Measurements from ENCODE around the gene TBXAS1. TPM values are rescaled to one million over a fixed set of nuclear protein-coding genes. Genes with fewer than 3 reads are reported as not detected.
A peak's percentile ranks its signal among the peaks of the same experiment; 100 is the strongest.

TBXAS1 gene
- total RNA-seq, 2 donors from 2014 or later, result 19.3 to 44.1 TPM

DNA sequence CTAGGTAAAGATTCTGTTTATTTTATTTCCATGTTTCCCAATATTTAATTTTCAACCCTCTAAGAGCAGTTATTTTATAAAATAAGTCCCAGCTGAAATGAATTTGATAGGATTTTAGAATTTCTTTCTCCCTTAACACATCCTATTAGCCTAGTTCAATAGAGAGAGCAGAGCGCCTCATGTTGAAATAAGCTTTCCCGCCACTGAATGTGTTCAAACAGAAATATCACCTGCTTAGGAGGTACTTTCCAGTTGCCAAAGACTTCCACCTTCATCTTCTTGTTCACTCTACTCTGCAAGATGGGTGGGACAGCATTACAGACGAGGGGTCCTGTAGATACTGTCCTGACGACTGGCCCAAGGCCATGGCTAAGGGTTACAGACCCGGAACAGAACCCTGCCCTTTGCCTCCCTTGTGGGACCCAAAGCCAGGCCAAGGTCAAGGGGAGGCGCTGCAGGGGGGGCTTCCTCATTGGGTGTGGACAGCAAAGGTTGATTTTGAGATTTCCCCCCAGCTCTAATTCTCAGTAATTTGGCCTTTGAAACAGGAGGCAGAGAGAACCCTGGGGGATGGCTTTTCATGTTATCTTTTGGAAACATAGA is 171.7 kb downstream of the TBXAS1 start:
- TF ChIP-seq, protein P1, sequence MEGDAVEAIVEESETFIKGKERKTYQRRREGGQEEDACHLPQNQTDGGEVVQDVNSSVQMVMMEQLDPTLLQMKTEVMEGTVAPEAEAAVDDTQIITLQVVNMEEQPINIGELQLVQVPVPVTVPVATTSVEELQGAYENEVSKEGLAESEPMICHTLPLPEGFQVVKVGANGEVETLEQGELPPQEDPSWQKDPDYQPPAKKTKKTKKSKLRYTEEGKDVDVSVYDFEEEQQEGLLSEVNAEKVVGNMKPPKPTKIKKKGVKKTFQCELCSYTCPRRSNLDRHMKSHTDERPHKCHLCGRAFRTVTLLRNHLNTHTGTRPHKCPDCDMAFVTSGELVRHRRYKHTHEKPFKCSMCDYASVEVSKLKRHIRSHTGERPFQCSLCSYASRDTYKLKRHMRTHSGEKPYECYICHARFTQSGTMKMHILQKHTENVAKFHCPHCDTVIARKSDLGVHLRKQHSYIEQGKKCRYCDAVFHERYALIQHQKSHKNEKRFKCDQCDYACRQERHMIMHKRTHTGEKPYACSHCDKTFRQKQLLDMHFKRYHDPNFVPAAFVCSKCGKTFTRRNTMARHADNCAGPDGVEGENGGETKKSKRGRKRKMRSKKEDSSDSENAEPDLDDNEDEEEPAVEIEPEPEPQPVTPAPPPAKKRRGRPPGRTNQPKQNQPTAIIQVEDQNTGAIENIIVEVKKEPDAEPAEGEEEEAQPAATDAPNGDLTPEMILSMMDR (IDR thresholded peaks at IDR 0.05), result no peak
- no peak for TF ChIP-seq POLR2A (IDR thresholded peaks at IDR 0.05)
- TF ChIP-seq POLR2AphosphoS5 (IDR thresholded peaks at IDR 0.05), result no peak
- no peak for DNase-seq (ENCODE audit: low spot score)
- H3K4me1 ChIP-seq (replicated peaks), result no peaks in the 10 kb centered on the region
- intact Hi-C loops (cut with DNase I), result loop anchor here (5.0 to 10.0 kb wide), 3 partner anchors 324 to 498 kb away; no protein-coding TSS in a partner anchor
- no peak overlapping the region for H3K4me3 ChIP-seq
- H3K27me3 ChIP-seq (replicated peaks; ENCODE audit: insufficient read depth), result no peaks in the 10 kb centered on the region
- H3K27ac ChIP-seq, result no peak overlapping the region
- no peaks in the 10 kb centered on the region for H3K36me3 ChIP-seq
- WGBS, result 95% methylated on average over 6 of the region's 6 CpGs
- H3K9me3 ChIP-seq, result no peaks in the 10 kb centered on the region

- WGBS, result 60% methylated on average over 9 of the region's 9 CpGs
- Histone ChIP-seq H3K27ac (no peak overlapping the region), H3K4me3 (no peak overlapping the region), H3K4me1 (replicated peaks) (no peaks in the 10 kb centered on the region), H3K27me3 (replicated peaks; ENCODE audit: insufficient read depth) (no peaks in the 10 kb centered on the region), H3K36me3 (no peaks in the 10 kb centered on the region), H3K9me3 (no peaks in the 10 kb centered on the region)
- TF ChIP-seq POLR2AphosphoS5 (IDR thresholded peaks at IDR 0.05) (no peak), POLR2A (IDR thresholded peaks at IDR 0.05) (no peak)
- TF ChIP-seq, protein P1 (IDR thresholded peaks at IDR 0.05), result peak in 3 of 4 experiments; percentile 32 to 60 (median 50)
- intact Hi-C loops (cut with DNase I), result loop anchor here (2.0 to 10.0 kb wide), 4 partner anchors 229 to 502 kb away; no protein-coding TSS in a partner anchor
- DNase-seq (ENCODE audit: low spot score), result no peak
Measured at GRCh38 chr7:140003913-140004382, 174.9 kb downstream of the TBXAS1 start.

DNA sequence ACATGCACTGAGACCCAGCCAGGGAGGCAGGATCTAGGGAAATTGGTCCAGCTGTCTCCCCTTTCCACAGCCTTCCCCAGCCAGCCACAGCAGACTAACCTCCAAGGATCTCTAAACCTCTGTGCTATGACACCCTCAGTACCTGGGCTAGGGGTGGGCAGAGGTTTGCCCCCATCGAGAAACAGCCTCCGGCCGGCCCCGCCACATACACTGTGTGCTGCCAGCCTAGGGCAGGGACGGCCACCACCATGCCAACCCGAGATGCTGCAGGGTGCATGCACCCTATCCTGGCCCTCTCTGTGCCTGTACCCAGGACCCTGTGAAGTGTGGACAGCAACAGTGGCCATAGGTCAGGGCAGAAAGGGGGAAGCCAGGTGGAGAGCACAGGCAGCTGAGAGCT is 175.6 kb downstream of the TBXAS1 start:
- DNase-seq (ENCODE audit: low spot score), result no peak
- H3K36me3 ChIP-seq, result no peaks in the 10 kb centered on the region
- intact Hi-C loops (cut with DNase I), result loop anchor here (5.0 to 10.0 kb wide), 3 partner anchors 320 to 502 kb away; no protein-coding TSS in a partner anchor
- H3K27me3 ChIP-seq (replicated peaks; ENCODE audit: insufficient read depth), result no peaks in the 10 kb centered on the region
- no peaks in the 10 kb centered on the region for H3K9me3 ChIP-seq
- TF ChIP-seq, protein P1 (IDR thresholded peaks at IDR 0.05), result no peak
- no peak for TF ChIP-seq POLR2A (IDR thresholded peaks at IDR 0.05)
- TF ChIP-seq POLR2AphosphoS5 (IDR thresholded peaks at IDR 0.05), result no peak
- no peaks in the 10 kb centered on the region for H3K4me1 ChIP-seq (replicated peaks)
- 100% methylated on average over 6 of the region's 6 CpGs for WGBS
- H3K27ac ChIP-seq, result no peak overlapping the region
- H3K4me3 ChIP-seq, result no peak overlapping the region

DNA sequence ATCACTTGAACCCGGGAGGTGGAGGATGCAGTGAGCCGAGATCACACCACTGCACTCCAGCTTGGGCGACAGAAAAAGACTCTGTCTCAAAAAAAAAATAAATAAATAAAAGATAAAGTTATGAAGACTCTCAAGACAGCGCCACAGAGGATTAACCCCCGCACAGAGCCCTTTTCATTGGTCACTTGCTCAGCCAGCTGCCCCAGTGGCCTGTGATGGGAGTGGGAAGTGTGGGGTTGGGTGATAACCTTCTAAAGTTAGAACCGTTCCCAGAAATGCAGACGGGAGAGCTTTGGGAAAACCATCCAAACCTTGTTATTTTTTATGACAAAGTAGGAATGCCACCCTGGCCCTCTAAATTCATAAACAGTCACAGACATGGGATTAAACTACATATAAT is 176.3 kb downstream of the TBXAS1 start:
- no peak overlapping the region for H3K27ac ChIP-seq
- no peaks in the 10 kb centered on the region for H3K36me3 ChIP-seq
- H3K4me3 ChIP-seq, result no peak overlapping the region
- no peaks in the 10 kb centered on the region for H3K27me3 ChIP-seq (replicated peaks; ENCODE audit: insufficient read depth)
- H3K9me3 ChIP-seq, result no peaks in the 10 kb centered on the region
- no peaks in the 10 kb centered on the region for H3K4me1 ChIP-seq (replicated peaks)
- 84% methylated on average over 7 of the region's 7 CpGs for WGBS
- TF ChIP-seq POLR2AphosphoS5 (IDR thresholded peaks at IDR 0.05) (no peak), POLR2A (IDR thresholded peaks at IDR 0.05) (no peak)
- TF ChIP-seq, protein P1 (IDR thresholded peaks at IDR 0.05), result no peak
- intact Hi-C loops (cut with DNase I), result loop anchor here (10.0 kb wide), 1 partner anchor 319 kb away; no protein-coding TSS in a partner anchor
- DNase-seq (ENCODE audit: low spot score), result no peak
